GM18867 (cell line): ENCODE results near the gene CENPO.

Experiments used
- ATAC-seq: cut with Tn5 transposase; IDR thresholded peaks from one replicate; pipeline ENCODE4 v1.9.1; 2021; ENCODE audit warnings: mild to moderate bottlenecking, moderate library complexity; ENCODE audit not compliant: unreplicated experiment

The CENPO gene

DNA sequence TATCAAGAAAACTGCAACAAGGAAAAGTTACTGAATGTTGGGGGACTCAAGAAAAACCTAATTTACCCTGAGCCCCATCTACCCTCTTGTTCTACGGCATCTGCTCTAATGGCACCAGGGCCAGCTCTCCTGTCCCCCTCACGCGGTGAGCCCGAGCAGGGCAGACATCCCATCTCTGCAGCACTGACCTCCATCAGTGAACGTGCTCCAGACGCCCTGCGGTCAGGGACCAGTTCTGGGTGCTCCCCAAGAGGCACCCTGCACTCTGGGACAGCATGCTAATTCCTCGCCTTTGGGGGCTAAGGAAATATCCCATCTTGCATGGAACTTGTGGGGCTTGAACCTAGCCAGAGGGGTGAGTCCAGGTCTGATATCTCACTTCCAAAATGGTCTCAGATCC is 43.0 kb downstream of the CENPO start:
- ATAC-seq, result no peak

DNA sequence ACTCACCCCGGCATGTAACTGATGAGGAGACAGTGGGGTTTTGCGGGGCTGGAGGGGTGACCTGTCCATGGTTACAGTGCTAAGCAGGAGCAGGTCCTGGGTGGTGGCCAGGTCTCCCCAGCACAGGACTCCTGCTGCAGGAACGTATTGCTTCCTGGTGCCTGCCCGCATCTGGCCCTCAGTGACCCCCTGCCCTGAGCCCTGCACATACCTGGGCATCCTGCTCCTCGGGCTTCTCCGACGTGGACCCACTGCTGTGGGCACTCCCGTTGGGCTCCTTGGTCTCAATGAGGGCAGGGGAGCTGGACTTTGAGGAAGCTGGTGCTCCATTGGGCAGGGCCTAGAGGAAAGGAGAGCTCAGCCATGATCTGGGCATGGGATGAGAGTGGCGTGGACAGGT is 43.5 kb downstream of the CENPO start:
- ATAC-seq, result no peak

DNA sequence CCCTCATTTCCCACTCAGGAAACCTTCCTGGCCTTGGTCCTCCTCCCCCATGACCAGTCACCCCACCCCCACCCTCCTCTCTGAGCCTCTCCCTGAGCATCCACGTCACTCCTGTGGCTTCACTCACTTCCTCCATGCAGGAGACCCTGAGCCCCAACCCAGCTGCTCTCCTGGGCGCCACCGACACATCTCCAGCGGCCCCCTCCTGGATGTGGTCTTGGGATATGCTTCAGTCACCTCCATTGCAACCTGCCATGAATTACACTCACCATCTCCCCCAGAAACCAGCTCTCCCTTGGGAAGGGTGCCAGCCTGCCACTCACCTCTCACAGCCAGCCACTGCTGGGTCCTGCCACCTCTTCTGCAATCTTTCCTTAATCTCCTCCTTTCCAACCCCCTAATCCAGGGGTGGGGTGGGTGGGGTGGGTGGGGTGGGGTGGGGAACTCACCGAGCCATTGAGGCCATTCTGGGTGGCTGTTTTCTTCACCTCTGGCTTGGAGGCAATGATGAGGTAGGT is 44.8 kb downstream of the CENPO start:
- no peak for ATAC-seq

DNA sequence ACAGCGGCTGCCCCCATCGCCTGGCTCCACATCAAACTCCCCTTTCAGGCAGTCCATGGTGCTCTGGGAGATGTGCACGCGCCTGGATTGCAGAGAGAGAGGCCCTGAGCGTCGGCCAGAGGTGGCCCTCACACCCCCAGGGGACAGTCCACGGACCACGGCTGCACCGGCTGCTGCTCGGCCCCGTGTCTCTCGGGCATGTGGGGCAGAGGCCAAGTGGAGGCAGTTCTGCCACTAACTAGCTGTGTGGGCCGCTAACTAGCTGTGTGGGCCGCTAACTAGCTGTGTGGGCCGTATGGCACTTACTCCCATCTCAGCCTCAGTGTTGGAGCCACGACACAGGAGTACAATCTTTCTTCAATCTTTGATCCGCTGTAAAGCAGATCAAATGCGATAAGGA is 45.3 kb downstream of the CENPO start:
- ATAC-seq, result no peak

DNA sequence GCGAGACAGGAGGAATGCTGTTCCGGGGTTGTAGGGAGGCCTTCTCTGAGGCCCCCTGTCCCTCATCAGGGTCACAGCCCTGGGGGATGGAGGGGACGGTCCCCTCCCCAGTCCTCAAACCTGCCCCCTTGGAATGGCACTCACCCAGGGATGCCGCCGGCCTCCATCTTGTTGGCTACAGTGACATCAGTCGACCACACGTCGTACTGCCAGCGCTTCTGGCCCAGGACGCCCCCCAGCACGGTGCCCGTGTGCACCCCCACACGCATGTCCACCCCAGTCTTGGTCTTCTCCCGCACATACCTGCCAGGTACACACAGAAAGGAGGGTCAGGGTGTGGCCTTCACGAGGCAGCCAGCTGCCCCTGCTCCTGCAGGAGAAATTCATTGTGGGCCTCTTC is 46.5 kb downstream of the CENPO start:
- ATAC-seq, result no peak

DNA sequence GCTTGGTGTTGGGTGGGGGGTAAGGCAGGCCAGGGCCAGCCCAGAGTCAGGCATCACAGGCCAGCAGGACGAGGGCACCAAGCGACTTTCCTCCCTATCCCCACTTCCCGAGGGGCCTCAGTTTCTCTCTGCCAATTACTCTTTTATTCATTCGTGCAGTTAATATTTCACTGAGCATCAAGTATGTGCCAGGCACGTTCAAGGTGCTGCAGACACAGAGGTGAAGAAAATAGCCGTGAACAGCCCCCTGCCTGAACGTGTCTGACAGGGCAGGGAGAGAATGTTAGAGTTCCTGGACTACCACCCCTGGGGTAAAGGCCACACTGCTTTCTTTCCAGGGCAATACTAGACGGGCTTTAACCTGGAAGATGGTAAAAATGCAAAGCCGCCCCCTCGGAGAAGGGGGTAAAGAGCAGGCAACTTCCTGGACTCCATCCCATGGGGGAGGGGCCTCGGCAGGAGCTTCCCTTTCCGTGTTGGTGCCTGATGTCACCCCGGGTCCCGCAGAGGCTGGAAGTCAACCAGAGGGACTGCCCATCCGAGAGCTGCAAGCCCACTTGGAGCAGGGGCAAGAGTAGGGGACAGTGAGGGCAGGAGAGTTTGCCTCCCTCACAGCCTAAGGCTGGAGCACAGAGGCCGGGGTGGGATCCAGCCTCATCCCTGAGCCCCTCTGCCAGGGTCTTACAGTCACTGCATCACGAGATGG is 47.1 kb downstream of the CENPO start:
- no peak for ATAC-seq

DNA sequence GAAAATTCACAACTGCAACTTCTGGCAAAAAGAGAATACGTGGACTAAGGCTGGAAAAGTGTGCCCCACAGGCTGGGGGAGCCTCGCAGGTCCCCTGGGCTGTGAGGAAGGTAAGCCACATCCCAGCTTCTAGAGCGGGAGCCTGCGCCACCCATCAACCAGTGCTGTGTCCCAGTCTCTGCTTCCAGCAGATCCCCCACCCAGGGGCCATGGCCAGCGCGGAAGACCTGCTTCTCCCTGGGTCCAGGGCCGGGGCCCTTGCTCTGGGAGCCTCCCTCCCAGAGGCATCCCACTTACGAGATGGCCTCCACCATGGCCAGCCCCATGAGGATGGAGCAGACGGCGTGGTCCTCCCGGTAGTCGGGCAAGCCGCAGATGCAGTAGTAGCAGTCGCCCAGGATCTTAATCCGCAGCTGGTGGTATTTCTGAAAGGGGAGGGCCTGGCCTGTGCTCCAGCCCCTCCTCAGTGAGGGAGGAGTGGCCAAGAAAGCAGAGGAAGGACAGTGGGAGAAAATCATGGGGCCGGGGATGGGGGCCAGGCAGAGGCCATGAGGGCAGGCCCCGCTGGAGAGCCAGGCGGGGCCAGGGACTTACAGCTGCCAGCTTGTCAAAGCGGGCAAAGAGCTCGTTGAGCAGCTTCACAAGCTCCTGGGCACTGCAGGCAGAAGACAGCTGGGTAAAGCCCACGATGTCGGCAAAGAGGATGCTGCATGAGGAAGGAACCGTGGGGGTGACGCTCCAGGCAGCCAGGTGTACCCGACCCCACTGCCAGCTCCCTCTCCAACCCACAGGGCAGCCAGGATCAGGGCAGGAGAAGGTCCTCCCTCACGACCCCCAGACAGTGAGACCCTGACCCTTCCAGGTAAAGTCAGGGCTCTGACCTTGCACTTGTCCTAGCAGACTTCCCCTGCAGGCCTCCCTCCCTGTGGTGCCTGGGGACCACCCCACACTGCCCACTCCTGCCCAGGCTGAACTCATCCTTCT is 48.0 kb downstream of the CENPO start:
- no peak for ATAC-seq

DNA sequence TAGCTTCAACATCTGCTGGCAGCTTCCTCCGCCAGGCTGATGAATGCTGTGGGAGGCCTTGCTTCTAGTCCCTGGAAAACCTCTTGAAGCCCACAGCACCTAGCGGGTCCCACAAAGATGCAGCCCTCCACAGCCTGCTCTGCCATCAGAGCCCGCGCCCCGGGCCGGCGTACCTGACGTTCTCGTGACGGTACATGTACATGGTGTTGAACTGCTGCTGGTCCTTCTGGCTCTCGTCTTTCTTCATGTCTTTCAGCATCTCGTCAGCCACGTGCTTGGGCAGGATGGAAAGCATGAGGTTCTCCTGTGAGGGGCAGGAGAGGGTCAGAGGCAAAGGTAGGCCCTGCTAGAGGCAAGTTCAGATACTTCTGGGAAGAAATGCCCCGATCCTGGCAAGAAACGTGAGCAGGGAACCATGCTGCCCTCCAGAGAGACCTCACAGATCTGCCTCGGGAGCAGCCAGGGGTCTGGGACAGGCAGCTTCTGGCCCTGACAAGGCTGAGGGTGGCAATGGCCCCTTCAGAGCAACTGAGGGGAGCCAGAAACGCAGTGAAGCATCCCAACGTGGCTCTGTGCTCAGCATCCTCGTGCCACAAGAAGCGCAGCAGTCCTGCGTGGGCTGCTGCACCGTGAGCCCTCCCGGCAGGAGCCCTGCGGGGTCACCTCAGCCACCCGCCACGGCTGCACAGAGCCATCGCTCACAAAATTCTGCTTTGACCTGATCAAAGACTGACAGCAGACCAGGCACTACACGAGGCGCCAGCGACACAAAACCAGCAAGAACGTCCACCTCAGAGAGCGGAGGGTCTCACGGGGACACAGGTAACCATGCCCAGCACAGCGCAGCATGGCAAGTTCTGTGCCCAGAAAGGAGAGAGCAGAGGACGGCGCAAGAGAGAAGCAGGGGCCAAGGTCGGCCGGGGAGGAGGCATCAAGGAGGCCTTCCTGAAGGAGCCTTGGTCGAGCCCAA is 49.1 kb downstream of the CENPO start:
- no peak for ATAC-seq

DNA sequence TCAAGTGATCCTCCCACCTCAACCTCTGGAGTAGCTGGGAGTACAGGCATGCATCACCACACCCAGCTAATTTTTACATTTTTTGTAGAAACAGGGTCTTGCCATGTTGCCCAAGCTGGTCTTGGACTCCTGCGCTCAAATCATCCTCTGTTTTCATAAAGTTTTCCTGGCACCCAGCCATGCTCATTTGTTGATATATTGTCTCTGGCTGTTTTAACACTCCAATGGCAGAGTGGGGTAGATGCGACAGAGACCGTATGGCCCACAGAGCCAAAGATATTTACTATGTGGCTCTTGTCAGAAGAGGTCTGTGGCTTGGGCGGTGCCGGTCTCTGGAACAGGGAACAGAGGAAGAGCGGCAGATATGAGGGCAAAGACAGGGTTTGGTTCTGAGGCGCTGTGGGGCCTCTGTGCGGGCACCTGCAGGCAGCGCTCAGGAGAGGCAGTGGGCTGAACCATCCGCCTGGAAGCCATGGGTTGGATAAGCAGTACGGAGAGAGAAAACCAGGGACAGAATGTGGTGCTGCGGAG is 50.2 kb downstream of the CENPO start:
- ATAC-seq, result no peak

DNA sequence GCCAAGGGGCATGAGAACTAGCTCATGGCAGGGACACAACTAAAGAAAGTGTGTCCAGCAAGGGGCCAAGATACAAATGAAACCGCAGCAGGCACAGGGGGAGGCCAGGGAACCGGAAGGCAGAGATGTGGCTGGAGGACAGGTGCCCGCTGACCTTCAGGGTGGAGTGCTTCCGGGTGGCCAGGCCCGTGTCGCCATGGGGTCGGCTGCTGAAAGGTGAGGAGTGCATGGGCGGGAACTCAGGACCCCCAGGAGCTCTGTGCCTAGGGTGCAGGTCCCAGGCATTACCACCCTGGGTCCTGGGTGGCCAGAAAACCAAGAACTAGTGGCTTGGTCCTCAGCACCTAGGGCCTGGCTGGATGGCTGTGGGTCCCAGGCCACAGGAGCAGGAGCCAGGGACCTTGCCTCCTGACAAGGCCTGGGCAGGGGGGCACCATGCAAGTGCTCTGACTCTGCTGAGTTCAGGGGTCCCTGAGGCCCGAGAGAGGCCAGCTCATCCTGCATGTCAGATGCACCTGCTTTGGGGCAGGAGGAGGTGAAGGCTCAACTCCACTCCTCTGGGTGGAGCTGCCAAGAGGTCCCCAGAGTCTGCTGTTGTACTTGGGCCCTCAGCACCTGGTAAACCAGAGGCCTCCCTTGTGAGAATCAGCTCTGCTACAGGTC is 50.9 kb downstream of the CENPO start:
- ATAC-seq, result no peak

DNA sequence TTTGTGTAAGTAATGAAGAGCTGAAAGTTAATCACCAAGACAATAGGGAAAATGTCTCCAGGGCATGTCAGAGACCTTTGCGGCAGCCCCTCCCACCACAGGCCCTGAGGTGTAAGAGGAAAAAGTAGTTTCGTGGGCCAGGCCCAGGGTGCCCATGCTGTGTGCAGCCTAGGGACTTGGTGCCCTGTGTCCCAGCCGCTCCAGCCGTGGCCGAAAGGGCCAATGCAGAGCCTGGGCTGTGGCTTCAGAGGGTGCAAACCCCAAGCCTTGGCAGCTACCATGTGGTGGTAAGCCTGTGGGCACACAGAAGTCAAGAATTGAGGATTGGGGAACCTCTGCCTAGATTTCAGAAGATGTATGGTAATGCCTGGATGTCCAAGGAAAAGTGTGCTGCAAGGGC is 52.5 kb downstream of the CENPO start:
- ATAC-seq, result no peak

DNA sequence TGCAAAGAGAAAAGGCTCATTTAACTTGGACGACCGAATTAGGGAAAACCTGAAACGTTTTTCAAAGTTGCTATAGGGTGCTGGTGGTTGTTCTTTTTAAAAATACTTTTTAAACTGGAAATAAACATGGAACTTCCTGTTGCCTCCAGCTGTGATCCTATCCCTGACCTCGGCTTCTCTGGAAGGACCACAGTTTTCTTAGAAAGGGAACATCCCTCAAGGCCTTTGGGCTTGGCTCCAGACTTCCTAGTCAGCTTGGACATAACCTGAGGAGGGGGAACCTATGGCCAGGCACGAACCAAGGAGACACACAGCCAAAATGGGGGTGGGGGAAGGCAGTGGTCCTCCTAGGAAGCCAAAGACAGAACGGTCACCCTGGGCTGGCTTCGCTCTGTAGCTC is 57.7 kb downstream of the CENPO start:
- ATAC-seq, result no peak

DNA sequence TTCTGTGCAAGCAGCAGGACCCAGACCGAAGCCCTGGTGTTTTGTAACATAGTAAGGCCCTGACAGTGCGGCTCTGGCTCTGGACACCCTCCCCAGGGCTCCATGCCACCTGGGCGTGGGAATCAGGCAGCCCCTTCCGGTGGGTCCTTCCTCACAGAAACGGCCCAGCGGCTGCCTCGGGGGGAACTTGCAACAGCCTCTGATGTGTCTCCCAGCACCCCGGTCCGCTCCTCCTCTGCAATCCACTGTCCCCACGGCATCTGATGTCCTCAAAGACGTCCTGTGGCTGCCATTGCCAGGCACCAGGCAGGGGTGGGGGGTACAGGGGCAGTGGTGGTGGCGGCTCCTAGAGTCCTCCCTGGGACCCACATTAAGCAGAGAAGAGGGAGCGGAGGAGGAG is 58.8 kb downstream of the CENPO start:
- ATAC-seq, result no peak

DNA sequence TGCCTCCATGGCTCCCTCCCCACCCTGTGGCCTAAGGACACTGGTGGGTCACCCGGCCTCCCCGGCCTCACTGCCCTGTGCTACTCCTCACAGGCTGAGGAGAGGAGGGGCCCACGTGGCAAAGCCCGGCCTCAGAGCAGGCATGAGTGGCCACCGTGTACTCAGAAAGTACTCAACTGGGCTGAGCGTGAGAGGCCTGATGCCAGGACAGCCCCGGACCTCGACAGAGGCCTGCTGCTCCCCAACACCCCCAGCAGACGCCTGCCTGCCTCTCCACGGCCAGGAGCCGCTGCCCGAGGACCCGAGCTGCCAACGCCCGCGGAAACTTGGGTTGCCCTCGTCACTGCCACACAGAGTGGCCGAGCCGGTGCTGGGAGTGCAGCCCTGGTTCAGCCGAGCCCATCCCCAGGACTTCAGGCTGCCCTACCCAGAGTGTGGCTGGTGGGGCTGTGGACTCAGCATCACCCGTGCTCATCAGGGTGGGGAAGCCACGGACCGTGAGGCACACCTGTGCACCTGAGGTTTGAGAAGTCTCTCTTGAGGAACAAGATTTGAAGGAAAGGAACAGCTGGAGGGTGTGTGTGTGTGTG is 59.3 kb downstream of the CENPO start:
- no peak for ATAC-seq

DNA sequence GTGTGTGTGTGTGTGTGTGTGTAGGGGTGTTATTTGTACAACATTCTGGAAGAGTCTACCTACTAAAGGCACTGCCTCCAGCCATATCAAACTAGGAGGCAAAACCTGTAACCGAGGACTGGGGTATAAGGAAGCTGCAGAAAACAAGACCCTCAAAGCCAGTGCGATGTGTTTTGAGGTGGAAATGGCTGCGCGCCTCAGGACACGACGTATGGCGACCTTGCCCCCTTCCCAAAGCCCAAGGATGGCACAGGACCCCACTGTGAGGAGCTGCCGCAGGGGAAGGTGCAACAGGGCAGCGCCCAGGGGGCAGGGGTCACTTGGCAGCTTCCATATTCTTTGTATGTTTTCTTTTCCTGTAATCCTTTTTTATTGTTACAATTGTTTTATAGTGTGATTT is 59.8 kb downstream of the CENPO start:
- no peak for ATAC-seq

DNA sequence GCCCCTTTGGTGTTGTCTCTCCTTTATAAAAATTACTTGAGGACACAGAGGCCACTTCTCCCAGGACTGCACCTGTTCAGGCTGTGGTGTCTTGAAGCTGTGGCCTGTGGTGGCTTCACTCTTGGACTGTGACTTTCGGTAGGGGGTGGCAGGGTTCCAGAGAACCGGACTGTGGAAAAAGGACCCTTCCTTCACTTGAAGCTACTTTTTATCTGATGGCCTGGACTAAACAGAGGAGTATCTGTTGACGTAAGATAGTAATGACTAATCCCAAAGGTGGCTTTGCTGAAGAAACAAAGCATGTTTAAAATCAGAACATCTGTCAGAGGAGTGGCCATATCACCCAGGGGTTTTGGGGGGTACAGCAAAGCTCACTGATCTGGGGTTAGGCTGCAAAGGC is 60.8 kb downstream of the CENPO start:
- ATAC-seq, result no peak

DNA sequence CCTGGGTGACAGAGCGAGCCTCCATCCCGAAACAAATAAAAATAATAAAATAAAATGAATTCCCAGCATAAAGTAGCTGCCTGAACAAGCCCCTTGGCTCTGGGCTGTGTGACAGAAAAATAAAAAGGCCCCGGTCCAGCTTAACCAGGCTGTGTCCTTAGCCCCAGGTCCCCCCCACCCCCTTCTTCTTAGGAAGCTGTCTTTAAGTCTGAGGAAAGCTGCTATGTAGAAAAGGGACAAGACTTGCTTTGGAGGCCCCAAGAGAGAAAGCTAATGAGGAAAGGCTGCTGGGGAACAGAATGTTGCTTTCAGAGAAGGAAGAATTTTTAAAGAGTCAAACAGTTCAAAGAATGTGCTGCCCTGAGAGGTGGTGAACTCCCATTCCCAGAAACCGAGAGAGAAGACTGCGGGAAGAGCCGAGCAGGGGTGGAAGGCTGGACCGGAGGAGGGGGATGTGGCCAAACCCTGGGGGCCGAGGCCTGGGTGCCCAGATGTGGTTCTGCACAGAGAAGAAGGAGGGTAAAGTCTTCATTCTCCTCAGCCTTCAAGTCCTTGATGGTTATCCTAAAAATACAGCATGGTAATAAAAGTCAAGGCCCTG is 61.9 kb downstream of the CENPO start:
- ATAC-seq, result no peak

DNA sequence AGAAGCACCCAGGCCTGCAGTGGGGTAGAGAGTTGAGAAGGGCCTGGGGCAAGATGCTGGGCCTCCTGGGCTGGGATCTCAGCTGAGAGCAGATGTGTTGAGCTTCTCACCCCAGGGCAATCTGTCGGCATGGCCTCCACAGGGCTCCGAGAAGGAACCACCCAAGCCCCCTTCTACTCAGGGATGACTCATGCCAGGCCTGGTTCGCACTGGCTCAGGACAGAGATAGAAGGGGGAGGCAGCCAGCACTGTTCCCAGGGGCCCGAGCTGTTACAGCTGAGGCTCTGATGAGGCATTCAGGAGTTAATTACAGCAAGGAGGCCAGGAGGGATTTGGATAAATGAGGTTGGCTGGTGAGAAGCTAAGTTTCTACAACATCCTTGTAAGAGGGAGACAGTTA is 62.5 kb downstream of the CENPO start:
- no peak for ATAC-seq

DNA sequence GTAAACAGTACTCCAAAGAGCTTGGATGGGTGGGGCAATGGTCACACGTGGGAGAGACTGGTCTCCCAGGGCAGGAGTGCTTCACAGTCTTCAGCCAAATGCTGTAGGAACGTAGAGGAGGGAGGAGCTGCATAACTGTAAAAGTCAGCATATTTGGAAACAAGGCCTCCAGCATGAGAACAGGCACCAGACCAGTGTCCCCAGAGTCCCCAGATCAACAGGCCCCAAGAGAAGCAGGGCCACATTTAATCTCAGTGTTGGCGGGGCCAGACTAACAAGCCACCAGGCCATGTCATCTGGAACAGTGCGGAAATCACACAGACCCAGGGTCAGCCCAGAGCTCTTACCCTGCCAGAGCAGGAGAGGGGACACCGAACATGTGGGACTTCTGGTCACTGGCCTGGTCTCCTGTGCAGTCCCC is 63.6 kb downstream of the CENPO start:
- no peak for ATAC-seq
